Spleen (tissue), 7 donors: ENCODE results near the gene WAPL.

Experiments
- POLR2A ChIP-seq, 3 donors: fragments of 450-650 bp; IDR thresholded peaks; one replicate each; pipeline ENCODE4 v1.5.1; 2017; ENCODE audit warnings: antibody characterized with exemption in 3 of 3, mild to moderate bottlenecking in 1 of 3
- POLR2AphosphoS5 ChIP-seq, 3 donors: sonication (generic); formaldehyde crosslinking; IDR thresholded peaks; one replicate each; pipeline ENCODE4 v1.5.1; 2017; ENCODE audit warnings: antibody characterized with exemption in 3 of 3
- TF ChIP-seq, protein P1 (sequence below), 11 experiments: fragments of 200-600 bp in 7 of 11; fragments of 450-650 bp in 4 of 11; sonication (generic) in 4 of 11; IDR thresholded peaks in 8 of 11; conservative IDR thresholded peaks in 3 of 11; 1 replicate in 7 of 11; 2 replicates in 4 of 11; pipeline versions ENCODE4 v1.4.0 to v1.8.0; 2016 to 2021; ENCODE audit warnings: antibody characterized with exemption in 11 of 11, inconsistent platforms in 4 of 11, mild to moderate bottlenecking in 1 of 11
- donor health status: DM: no; HTN: no; CAD: no; lungs with moderate emphysema.
- donor health status: DM: no; HTN: no; CAD: no.
- donor health status: DM: no; HTN: no; CAD: no.

DNA sequence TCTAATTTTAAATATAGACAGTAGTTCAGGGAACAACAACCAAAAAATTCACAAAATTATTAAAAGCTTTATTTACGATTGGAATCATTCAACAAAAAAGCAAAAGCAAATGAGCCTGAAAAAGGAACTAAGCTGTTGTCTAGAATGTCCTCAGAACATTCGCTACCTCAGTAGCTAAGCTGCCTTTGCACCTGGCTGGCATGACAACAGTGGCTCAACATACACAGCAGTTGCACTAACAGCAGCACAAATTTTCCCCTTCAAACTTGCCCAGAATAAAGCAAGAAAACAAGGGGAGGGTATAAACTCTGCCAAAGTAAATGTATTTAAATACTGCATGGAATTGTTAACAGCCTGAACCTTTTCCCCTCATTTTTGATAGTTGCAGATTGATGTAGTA, 84.6 kb downstream of the WAPL start:
- TF ChIP-seq POLR2A (IDR thresholded peaks at IDR 0.05) (no peak), POLR2AphosphoS5 (IDR thresholded peaks at IDR 0.05) (no peak)
- TF ChIP-seq, protein P1, sequence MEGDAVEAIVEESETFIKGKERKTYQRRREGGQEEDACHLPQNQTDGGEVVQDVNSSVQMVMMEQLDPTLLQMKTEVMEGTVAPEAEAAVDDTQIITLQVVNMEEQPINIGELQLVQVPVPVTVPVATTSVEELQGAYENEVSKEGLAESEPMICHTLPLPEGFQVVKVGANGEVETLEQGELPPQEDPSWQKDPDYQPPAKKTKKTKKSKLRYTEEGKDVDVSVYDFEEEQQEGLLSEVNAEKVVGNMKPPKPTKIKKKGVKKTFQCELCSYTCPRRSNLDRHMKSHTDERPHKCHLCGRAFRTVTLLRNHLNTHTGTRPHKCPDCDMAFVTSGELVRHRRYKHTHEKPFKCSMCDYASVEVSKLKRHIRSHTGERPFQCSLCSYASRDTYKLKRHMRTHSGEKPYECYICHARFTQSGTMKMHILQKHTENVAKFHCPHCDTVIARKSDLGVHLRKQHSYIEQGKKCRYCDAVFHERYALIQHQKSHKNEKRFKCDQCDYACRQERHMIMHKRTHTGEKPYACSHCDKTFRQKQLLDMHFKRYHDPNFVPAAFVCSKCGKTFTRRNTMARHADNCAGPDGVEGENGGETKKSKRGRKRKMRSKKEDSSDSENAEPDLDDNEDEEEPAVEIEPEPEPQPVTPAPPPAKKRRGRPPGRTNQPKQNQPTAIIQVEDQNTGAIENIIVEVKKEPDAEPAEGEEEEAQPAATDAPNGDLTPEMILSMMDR (IDR thresholded peaks at IDR 0.05 in 8 of 11, conservative IDR thresholded peaks at IDR 0.05 in 3 of 11) = no peak
